VCaP (cell line): ENCODE results near the gene GBE1.

Experiments
- H3K27ac ChIP-seq: fragments of 450-650 bp; 2 replicates; pipeline ENCODE4 v1.5.1; 2017
- TF ChIP-seq, protein P1 (sequence below): fragments of 450-650 bp; conservative IDR thresholded peaks from 2 replicates; pipeline ENCODE4 v1.5.1; 2017; ENCODE audit warnings: mild to moderate bottlenecking, moderate library complexity

GBE1 gene

DNA sequence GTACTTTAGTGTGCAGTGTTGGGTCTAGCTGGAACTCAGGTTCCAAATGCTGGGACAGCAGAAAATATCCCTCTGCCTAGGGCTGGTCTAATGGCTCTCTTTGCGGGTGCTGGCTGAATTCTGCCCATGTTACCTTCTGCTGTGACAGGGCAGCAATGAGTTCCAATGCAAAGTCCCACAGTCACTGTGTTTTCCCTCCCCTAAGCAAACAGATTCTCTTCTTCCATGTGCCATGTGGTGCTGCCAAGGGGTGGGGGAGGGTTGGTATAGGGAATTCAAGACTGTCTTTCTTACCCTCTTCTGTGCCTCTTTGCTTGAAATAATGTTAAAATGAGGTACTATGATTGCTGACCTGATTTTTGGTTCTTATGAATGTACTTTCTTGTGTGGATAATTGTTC lies 229.6 kb downstream of the GBE1 start:
- TF ChIP-seq, protein P1, sequence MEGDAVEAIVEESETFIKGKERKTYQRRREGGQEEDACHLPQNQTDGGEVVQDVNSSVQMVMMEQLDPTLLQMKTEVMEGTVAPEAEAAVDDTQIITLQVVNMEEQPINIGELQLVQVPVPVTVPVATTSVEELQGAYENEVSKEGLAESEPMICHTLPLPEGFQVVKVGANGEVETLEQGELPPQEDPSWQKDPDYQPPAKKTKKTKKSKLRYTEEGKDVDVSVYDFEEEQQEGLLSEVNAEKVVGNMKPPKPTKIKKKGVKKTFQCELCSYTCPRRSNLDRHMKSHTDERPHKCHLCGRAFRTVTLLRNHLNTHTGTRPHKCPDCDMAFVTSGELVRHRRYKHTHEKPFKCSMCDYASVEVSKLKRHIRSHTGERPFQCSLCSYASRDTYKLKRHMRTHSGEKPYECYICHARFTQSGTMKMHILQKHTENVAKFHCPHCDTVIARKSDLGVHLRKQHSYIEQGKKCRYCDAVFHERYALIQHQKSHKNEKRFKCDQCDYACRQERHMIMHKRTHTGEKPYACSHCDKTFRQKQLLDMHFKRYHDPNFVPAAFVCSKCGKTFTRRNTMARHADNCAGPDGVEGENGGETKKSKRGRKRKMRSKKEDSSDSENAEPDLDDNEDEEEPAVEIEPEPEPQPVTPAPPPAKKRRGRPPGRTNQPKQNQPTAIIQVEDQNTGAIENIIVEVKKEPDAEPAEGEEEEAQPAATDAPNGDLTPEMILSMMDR = no peak
- no peak overlapping the region for H3K27ac ChIP-seq

DNA sequence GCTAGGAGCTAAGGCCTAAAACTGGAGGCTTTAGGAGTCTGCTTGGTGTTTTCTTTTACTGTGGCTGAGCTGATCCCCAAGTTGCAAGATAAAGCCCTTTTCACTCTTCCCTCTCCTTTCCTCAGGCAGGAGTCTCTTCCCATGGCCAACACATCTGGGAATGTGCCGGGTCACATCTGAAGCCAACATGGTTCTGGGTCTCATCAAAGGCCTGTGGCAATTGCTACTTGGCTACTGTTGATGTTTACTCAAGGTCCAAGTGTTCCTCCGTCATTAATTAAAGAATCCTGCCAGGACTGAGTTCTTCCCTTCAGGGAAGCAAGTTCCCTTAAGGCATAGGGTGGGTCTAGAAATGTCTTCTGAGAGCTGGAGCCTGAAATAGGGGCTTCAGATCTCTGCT lies 230.2 kb downstream of the GBE1 start:
- TF ChIP-seq, protein P1 = no peak

DNA sequence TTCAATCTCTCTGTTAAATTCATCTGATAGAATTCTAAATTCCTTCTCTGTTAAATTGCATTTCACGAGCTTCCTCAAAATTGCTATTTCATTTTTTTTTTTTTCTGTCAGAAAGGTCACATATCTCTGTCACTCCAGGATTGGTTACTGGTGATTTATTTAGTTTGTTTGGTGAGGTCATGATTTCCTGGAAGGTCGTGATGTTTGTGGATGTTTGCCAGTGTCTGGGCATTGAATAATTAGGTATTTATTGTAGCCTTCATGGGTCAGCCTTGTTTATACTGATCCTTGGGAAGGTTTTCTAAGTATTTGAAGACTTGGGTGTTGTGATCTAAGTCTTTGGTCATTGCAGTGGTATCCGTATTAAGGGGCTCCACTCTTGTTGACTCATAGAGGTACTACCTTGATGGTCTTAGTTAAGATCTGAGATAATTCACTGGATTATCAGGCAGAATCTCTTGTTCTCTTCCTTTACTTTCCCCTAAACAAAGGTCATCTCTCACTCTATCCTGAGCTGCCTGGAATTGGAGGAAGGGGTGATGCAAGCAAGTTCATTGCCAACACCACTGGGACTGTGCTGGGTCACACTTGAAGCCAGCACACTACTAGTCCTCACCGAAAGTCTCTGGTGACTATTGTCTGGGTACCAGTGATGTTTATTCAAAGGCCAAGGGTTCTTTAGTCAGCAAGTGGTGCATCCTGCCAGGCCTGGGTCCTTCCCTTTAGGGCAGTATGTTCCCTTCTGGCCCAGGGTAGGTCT lies 231.1 kb downstream of the GBE1 start:
- TF ChIP-seq, protein P1 = no peak

More for the DNA sequence above, 230.2 kb downstream of the GBE1 start:
- H3K27ac ChIP-seq = no peak overlapping the region

DNA sequence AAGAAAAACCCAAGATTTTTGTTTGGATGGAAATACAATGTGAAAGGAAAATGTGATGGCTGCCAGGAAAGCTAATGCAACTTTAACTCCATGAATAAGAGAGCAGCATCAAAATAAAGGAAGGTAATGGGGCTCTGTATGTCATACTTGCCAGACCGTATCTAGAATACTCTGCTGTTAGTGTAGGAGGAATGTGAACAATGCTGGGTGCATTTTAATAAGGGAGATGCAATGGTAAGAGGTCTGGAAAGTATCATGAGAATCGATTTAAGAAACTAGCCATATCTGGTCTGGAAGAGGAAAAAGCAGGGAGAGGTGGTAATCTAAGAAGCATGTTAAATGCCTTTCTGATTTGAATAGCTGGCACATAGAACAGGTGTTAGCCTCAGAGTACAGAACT lies 239.6 kb downstream of the GBE1 start:
- no peak overlapping the region for H3K27ac ChIP-seq
- TF ChIP-seq, protein P1 = no peak

More for the DNA sequence above, 231.1 kb downstream of the GBE1 start:
- H3K27ac ChIP-seq = no peak overlapping the region

DNA sequence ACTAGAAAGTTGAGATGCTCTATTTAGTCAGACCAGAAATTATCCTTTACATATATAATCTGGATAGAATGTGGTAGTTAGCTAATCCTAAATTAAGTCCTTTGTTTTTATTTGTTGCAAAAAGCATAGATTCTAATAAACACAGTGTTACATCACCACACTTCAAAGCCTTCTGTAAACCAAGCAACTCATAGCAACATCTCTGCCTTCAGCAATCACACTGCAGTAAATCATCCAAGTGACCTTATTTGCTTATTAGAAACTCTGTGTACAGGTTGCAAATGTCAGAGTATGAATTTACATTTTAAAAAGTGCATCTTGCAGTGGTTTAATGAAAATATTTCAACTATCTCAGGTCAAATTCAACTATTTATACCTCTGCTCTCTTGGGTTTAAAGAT lies 242.5 kb downstream of the GBE1 start:
- TF ChIP-seq, protein P1 = no peak
- no peak overlapping the region for H3K27ac ChIP-seq

DNA sequence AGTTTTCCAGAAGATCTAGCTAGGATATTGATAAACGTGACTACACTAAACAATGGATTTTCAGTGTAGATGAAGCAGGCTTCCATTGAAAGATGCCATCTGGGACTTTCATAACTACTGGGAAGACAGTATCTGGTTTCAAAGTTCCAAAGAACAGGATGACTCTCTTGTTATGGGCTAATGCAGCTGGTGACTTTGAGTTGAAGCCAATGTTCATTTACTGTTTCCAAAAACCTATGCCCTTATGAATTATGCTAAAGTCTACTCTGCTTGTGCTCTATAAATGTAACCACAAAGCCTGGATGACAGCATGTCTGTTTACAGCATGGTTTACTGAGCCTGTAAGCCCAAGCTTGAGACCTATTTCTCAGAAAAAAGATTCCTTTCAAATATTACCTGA lies 245.4 kb downstream of the GBE1 start:
- no peak overlapping the region for H3K27ac ChIP-seq
- TF ChIP-seq, protein P1 = no peak

GRCh38 chr3:81513591-81513990 lies 247.9 kb downstream of the GBE1 start:
- TF ChIP-seq, protein P1 = no peak
- H3K27ac ChIP-seq = no peak overlapping the region
